D341Med (cell line): Measurements from ENCODE around the gene NKX6-2.
"Not testable (repeated sequence)": the region's sequence is repeated elsewhere in the genome, so short reads cannot be mapped to it uniquely, and the experiment has no call there.

Experiments used
- DNase-seq: peaks from one replicate; pipeline ENCODE4 v3.0.0; 2012; ENCODE audit warnings: low spot score

NKX6-2 gene

DNA sequence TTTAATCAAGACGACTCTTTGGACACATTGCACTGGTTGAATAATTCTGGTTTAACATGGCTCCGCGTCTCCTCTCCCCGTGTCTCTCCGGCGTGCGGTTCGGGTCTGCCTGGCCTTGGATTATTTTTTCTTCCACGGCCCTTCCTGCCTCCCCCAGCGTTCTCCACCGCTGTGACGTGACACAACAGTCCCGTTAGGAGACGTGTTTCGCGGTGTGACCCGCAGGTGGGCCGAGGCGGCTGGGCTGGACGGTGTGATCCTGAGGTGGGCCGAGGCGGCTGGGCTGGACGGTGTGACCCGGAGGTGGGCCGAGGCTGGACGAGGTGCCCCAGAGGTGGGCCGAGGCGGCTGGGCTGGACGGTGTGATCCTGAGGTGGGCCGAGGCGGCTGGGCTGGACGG lies 12.0 kb upstream of the NKX6-2 start:
- not testable (repeated sequence) for DNase-seq

- DNase-seq, result no peak
Observed at GRCh38 chr10:132796846-132797245, 10.9 kb upstream of the NKX6-2 start.

DNA sequence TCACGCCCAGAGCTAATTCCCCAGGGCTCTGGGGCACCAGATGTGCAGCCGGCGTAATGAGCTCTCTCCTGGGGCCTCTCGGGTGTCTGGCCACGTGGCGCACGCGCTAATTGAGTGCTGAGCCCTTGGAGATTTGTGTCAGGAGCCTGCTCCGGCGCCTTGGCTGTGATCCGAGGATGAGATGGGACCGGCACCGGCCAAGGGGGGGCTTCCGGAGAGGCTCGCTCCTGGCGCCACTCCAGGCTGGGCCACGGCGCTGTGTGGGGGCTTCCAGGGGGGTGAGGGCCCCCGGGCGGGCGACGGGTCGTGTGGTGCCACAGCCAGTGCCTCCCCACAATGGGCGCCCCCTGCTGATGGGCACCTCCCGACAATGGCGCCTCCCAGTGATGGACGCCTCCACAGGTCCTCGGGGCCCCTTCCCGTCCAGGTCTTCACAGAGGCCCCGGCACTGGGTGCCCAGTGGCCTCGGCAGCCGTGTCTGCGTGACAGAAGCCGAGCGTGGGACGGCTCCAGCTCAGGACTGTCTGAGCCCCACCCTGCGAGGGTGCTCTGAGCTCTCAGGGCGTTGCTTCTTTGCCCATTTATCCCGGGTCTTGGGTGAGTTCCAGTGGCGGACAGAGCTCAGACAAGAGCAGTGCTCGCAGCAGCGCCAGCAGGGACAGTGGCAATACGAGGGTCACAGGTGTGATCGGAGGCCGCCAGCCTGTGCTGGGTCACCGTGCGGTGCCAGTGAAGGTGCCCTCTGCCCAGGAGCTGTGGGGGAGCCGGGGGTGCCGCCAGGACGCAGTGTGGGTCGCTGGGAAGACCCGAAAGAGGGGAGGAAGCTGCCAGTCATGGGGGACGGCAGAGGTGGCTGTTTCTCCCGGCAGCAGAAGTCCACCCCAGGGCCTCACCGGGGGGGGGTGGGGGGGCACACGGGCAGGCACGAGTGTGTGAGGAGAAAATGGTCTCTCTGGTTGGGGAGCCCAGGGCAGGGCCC lies 8.2 kb upstream of the NKX6-2 start:
- peak; percentile 82 for DNase-seq

- DNase-seq, result no peak
Observed at GRCh38 chr10:132793213-132793612, 7.3 kb upstream of the NKX6-2 start.

- no peak for DNase-seq
Observed at GRCh38 chr10:132792796-132793195, 6.8 kb upstream of the NKX6-2 start.

DNA sequence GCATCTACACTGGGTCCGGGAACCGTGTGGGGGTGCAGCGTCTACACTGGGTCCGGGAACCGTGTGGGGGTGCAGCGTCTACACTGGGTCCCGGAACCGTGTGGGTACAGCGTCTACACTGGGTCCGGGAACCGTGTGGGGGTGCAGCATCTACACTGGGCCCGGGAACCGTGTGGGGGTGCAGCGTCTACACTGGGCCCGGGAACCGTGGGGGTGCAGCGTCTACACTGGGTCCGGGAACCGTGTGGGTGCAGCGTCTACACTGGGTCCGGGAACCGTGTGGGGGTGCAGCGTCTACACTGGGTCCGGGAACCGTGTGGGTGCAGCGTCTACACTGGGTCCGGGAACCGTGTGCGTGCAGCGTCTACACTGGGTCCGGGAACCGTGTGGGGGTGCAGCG lies 6.2 kb upstream of the NKX6-2 start:
- not testable (repeated sequence) for DNase-seq

GRCh38 chr10:132790934-132791829 lies 5.2 kb upstream of the NKX6-2 start:
- DNase-seq, result no peak

DNA sequence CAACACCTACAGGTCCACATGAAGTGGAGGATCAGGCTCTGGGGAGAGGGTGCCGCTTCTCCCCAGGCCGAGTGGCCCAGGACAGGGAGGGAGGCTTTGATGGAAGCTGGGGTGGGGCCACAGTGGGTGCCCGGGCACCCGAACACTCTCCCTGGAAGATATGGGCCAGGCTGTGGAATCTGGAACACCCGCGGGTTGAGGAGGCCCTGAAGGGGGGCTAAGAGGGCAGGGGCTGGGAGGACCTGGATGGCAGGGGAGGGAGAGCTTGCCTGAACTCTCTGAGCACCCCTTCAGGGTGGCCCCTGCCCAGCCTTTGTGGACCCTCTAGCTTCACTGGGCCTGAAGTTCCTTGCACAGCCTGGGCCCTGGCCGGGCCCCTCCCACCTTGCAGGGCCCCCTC lies 4.5 kb upstream of the NKX6-2 start:
- no peak for DNase-seq

- no peak for DNase-seq
Observed at GRCh38 chr10:132789659-132790148, 3.8 kb upstream of the NKX6-2 start.

DNA sequence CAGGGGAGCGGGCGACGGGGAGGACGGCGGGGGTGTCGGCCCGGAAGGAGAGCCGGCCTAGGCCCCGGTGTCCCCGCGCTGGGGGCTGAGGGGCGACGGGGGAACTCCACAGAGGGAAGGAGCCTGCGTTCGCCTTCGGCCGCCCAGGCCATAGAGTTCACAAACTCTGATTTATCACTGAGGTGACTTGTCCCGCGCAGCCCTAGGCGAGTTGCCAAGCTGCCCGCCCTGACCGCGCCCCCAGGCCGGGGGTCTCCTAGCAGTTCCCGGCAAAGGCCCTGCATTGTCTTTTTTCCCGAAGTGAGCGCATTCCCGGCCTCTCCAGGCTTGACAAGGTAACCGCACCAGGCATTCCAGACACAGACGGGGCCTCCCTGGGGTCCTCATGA lies 2.9 kb upstream of the NKX6-2 start:
- no peak for DNase-seq

- DNase-seq, result no peak
Observed at GRCh38 chr10:132788180-132788830, 2.4 kb upstream of the NKX6-2 start.

GRCh38 chr10:132787495-132788179 lies 1.7 kb upstream of the NKX6-2 start:
- no peak for DNase-seq

DNA sequence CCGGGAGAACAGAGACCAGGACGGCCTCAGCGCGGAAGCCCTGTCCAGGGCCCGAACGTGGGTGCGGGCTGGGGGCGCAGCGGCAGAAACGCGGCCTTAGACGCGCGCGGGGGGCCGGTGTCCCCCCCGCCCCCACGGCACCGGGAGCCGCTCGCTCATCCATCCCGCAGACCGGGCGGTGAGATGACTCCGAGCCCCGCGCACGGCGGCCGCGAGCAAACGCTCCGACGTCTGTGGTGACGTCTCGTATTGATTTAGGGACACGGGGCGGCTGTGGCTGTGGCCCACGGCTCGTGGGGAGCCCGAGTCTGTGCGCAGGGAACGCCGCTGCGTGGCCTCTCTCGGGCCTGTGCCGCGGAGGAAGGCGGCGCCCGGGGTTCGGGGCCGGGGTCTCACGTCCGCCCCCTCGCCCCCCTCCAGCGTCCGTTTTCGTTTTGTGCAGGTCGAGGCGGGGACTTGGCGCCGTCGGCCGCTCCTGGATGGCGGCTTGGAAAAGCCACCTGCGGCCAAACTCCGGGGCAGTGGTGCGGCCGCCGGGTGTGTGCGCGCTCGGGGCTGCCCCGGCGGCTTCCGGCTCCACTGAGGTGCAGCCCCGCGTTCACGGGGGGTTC lies 1.0 kb upstream of the NKX6-2 start:
- DNase-seq, result no peak

GRCh38 chr10:132786476-132786883 lies 533 bp upstream of the NKX6-2 start:
- DNase-seq, result no peak

GRCh38 chr10:132784866-132785722 lies 853 bp downstream of the NKX6-2 start:
- DNase-seq, result no peak

- DNase-seq, result no peak
Observed at GRCh38 chr10:132783940-132784865, 1.7 kb downstream of the NKX6-2 start.

- no peak for DNase-seq
Observed at GRCh38 chr10:132783165-132783939, 2.6 kb downstream of the NKX6-2 start.

GRCh38 chr10:132781556-132781955 lies 4.4 kb downstream of the NKX6-2 start:
- DNase-seq, result no peak
